HG03442 (cell line): ENCODE data around the gene CNKSR2.

Experiments used
- ATAC-seq: cut with Tn5 transposase; IDR thresholded peaks from one replicate; pipeline ENCODE4 v1.9.1; 2021; ENCODE audit warnings: mild to moderate bottlenecking, moderate library complexity; ENCODE audit not compliant: unreplicated experiment

CNKSR2 gene

GRCh38 chrX:21662761-21663160, 288.5 kb downstream of the CNKSR2 start:
- no peak for ATAC-seq

DNA sequence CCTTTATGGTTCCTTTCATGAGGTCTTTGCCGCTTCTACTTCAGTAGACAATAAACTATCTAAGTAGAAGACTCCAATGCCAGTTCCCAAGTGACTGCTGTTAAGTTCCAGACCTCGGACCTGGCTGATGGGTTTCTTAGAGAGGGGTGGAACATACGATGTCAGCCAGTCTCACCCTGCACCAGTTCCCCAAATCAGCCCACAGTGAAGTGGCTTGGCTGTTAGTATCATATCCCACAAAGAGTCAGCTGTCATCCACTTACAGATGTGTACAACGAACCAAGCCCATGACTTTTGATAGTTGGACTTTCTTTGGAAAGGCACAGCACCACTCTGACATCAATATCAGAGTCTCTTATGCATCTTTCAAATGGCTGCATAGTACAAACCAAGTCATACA, 292.0 kb downstream of the CNKSR2 start:
- ATAC-seq = no peak

DNA sequence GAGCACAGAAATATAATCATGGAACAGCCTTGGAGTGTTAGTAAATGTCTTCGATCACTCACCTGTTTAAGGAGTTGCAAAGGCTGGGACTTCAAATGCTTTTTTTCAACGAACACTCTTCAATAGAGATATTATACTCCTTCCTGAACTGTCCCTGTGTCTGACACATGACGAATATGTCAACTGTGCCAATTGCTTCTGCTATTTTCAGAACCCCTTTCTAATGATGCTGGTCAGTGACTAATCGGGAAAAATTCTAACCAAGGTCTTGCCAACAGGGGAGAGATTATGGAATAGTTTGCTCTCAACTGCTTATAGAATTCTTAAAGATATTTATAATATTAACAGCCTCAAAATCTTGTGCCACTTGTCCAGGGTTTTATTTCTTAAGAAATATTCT, 292.5 kb downstream of the CNKSR2 start:
- ATAC-seq = no peak

DNA sequence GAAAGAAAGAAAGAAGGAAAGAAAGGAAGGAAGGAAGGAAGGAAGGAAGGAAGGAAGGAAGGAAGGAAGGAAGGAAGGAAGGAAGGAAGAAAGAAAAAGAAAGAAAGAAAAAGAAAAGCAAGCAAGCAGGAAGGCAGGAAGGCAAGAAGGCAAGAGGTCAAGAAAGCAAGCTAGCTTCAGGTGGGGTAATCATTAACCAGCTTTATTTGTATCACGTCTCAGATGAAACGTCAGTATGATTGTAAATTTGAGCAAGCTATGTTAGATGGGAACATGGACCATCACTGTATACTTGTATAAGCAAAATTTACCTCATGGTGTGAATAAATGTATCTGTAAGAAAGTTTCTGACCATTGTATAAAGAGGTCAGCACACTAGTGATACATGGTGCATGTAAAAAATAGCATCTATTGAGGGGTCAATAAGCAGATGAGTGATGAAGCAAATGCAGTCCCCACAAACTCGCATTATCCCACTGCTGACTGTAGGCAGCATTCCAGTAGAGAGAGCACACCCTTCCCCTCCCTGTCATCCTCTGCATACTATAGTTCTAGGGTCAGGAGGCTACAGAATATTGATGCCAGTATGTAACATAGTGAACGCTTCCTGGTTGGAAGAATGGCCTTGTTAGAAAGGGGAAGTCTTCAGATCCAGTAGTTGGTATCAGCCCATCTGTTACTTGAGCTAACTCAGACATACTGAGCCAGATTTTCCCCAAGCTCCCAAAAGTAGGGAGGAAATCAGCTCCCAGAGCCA, 300.4 kb downstream of the CNKSR2 start:
- no peak for ATAC-seq

DNA sequence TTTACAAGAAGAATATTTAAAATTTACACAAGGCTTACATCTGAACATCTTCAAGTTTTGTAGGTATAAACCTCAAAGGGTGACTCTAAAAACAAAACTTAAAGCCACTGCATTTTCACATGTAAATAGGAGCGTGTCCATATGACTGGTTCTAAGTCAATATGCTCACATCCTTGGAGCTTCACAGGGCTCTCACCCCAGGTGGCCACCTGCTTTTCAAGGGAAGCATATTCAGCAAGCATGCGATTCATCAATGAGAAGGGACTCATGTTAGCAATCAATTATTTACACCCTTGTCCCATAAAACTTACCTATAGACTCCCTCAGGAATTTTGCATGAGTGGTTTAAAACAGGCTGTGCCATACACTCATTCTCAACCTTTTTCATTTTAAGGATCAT, 301.7 kb downstream of the CNKSR2 start:
- no peak for ATAC-seq

DNA sequence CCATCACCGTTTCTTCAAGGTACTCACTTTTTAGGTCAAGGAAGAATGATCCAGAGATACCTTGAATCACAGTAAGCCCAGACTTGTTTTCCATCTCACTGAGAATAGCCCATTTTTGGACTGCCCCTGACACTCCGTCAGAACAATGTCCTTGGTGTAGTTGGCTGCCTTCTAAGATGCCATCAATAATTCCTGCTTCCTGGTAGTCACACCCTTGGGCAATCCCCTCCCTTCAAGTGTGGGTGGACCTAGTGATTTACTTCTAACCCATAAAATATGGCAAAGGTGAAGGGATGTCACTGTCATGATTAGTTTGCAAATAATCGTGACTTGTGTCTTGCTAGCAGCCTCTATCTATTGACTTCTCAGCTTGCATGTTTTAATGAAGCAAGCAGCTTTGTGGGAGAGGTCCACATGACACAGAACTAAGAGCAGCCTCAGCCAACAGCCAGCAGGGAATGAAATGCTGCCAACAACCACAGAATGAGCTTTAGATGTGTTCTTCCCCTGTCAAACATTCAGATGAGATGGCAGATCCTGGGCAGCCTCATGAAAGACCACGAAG, 303.9 kb downstream of the CNKSR2 start:
- no peak for ATAC-seq

- no peak for ATAC-seq
Measured at GRCh38 chrX:21683941-21684340, 309.7 kb downstream of the CNKSR2 start.

DNA sequence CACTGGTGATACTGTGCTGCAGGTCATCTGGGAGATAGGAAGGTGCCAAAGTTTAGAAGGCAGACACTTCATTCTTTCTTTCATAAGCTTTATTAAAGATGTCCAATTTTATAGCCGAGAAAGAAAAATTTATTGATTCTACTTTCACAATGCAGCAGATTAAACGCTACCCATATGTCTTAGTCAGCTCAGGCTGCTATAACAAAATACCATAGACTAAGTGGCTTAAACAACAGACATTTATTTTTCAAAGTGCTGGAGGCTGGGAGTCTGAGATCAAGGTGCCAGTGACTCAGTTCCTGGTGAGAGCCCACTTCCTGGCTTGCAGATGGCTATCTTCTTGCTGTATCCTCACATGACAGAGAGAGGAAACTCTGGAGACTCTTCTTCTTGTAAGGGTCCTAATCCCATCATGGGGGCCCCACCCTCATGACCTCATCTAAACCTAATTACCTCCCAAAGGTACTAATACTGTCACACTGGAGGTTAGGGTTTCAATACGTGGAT, 317.3 kb downstream of the CNKSR2 start:
- ATAC-seq = no peak

DNA sequence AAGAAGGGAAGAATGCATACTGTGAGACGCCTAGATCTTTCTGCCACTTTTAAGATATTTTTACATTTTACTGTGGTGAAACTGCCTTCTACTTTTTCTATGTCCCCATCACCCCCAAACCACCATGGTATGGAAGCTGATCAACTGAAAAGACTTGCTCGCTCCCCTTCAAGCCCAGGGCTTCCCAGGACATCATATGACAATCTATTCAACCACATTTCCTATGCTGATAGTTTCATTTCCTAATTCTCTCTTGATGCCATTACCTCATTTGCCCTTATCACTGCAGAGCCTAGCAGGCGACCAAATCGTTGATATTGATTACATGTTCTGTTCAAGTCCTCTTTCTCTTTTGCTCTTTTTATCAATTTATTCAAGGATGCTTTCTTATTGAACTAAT, 324.1 kb downstream of the CNKSR2 start:
- ATAC-seq = no peak

DNA sequence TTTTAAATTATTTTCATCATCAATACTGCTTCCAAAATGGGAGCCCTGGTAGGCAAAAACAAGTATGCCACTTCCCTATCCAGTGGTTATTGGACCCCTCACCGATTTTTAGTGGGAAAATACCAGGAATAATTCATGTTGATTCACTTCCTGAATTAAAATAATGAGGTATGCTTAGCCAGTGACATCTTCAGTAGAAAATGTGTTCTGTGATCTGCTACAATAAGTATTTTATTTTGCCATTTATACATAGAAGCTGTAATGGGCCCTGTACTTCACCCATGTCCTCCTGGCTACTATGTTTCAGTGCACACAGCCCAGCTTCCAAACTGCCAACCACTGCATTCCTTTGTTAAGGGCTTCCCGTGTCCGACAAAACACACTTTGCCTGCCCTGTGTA, 324.9 kb downstream of the CNKSR2 start:
- no peak for ATAC-seq

- no peak for ATAC-seq
Measured at GRCh38 chrX:21700275-21700674, 326.1 kb downstream of the CNKSR2 start.

DNA sequence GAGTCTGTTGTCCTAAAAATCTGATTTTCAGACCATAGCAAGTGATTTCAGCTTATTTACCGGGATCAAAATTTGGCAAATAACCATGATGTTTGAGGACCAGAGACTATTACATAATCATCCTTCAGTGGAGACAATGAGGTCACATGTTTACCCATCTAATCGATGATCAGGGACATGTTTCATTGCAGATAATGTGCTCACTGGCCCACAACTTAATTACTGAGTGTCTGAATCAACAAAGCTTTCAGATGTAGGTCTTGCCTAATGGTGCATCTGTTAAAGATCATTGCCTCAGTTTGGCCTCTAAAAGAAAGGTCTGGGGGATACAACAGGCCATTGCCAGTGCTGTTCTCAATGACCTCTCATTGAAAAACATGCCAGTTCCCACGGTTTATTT, 326.7 kb downstream of the CNKSR2 start:
- no peak for ATAC-seq

- ATAC-seq = no peak
Measured at GRCh38 chrX:21702725-21703124, 328.5 kb downstream of the CNKSR2 start.
